Ascending aorta (tissue), 2 donors: Measurements from ENCODE around the gene ZBBX. TPM values are rescaled to one million over a fixed set of nuclear protein-coding genes. Genes with fewer than 3 reads are reported as not detected.
"Not testable (repeated sequence)": the region's sequence is repeated elsewhere in the genome, so short reads cannot be mapped to it uniquely, and the experiment has no call there.

Source experiments
- DNase-seq, 2 donors: peaks; one replicate each; pipeline ENCODE4 v3.0.0-alpha.2; 2019; ENCODE audit warnings: low spot score in 2 of 2
- H3K27ac ChIP-seq, 2 donors: fragments of 200-600 bp; sonication (generic); one replicate each; pipeline ENCODE4 v1.5.1; 2016 to 2017; ENCODE audit warnings: mild to moderate bottlenecking in 1 of 2
- H3K27me3 ChIP-seq: fragments of 200-600 bp; sonication (generic); one replicate; pipeline ENCODE4 v1.5.1; 2017
- H3K36me3 ChIP-seq, 2 donors: fragments of 200-600 bp; sonication (generic); one replicate each; pipeline ENCODE4 v1.5.1; 2016
- H3K4me1 ChIP-seq, 2 donors: fragments of 200-600 bp; sonication (generic); one replicate each; pipeline ENCODE4 v1.5.1; 2016 to 2017; ENCODE audit warnings: mild to moderate bottlenecking in 1 of 2
- H3K4me3 ChIP-seq, 2 donors: fragments of 200-600 bp; sonication (generic); one replicate each; pipeline ENCODE4 v1.5.1; 2016 to 2017; ENCODE audit warnings: mild to moderate bottlenecking in 1 of 2
- H3K9me3 ChIP-seq, 2 donors: fragments of 200-600 bp; sonication (generic); one replicate each; pipeline ENCODE4 v1.5.1; 2016
- CTCF ChIP-seq, 3 experiments: fragments of 200-600 bp in 2 of 3; fragments of 450-650 bp in 1 of 3; sonication (generic) in 2 of 3; IDR thresholded peaks; one replicate each; pipeline ENCODE4 v1.5.1; 2016 to 2019; ENCODE audit warnings: antibody characterized with exemption in 3 of 3, mild to moderate bottlenecking in 1 of 3, moderate library complexity in 1 of 3
- intact Hi-C: fragments of 100-400 bp; cut with DNase I; formaldehyde crosslinking; loops from one replicate; pipeline ENCODE4 v1.15.1; 2023
- total RNA-seq: library from RNA; depleted of rRNA; stranded (reverse); fragments of >200 nt; gene quantifications from one replicate; pipeline ENCODE4 v1.1.0, GENCODE V29; 2016

The ZBBX gene
- not detected for total RNA-seq

DNA sequence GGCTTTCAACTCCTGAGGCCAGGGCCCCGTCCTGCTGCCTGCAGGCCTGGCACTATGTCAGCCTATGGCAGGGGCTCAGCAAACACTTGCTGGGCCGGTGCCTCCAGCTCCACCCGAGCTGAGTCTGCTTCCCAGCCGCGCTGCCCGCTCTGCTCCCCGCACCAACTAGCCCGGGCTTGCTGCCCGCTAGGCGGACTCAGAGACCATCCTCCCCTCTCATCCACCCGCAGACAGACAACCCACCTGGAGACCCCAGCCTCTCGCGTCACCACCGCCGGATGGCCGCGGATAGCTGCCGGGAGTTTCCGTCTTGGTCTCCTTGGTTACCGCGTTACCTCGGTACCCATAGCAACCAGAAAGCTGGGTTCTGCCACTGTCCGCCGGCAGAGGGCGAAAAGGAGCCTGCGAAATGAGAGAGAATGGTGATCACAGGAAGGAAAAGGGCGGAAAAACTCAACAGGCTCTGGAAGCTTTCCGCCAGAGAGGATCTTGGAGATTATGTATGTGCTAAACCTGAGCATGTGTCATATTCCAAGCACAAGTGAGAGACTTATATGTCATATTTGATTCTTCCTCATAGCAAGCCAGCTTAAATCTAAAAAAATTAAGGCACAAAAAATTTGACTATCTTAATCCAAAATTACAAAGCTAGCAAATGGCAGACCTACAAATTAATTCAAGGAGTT is at the start of gene ZBBX:
Gene ZBBX, minus strand, starts transcription at position 294 of the 686 bp plus-strand sequence. CDS start 7,396 bp downstream, outside the sequence.
- H3K4me3 ChIP-seq = peak within 1 kb of the TSS; percentile 44 to 53

GRCh38 chr3:167426962-167427361 is 46.9 kb upstream of the ZBBX start:
- not testable (repeated sequence) for DNase-seq, H3K27ac ChIP-seq, H3K4me3 ChIP-seq

More for the DNA sequence above, at the start of gene ZBBX:
- intact Hi-C loops = no loop called here
- DNase-seq = peak; percentile 51 to 82
- no peaks in the 10 kb centered on the region for H3K9me3 ChIP-seq
- H3K4me1 ChIP-seq = peaks cover 0 to 3% of the 10 kb centered on the region in 2 donors
- no peak within 1 kb of the TSS for H3K27ac ChIP-seq
- H3K27me3 ChIP-seq = no peaks in the 10 kb centered on the region
- peak; percentile 48 to 72 (median 67) for TF ChIP-seq CTCF (IDR thresholded peaks at IDR 0.05)
- no peaks in the 10 kb centered on the region for H3K36me3 ChIP-seq

GRCh38 chr3:167422396-167422795 is 42.3 kb upstream of the ZBBX start:
- intact Hi-C loops = not testable (repeated sequence)

More at GRCh38 chr3:167426962-167427361, 46.9 kb upstream of the ZBBX start:
- H3K9me3 ChIP-seq, H3K36me3 ChIP-seq, H3K4me1 ChIP-seq, intact Hi-C loops, H3K27me3 ChIP-seq: not testable (repeated sequence)

GRCh38 chr3:167409611-167410010 is 29.5 kb upstream of the ZBBX start:
- H3K27me3 ChIP-seq = no peaks in the 10 kb centered on the region
- intact Hi-C loops = no loop called here

More at GRCh38 chr3:167422396-167422795, 42.3 kb upstream of the ZBBX start:
- not testable (repeated sequence) for DNase-seq, H3K9me3 ChIP-seq, H3K4me1 ChIP-seq, H3K36me3 ChIP-seq, H3K4me3 ChIP-seq, H3K27me3 ChIP-seq, H3K27ac ChIP-seq

GRCh38 chr3:167406876-167407492 is 26.9 kb upstream of the ZBBX start:
- no peak overlapping the region for H3K27ac ChIP-seq
- H3K4me3 ChIP-seq = no peak overlapping the region
- intact Hi-C loops = no loop called here
- no peaks in the 10 kb centered on the region for H3K9me3 ChIP-seq
- TF ChIP-seq CTCF (IDR thresholded peaks at IDR 0.05) = peak in 1 of 3 experiments; percentile 13
- no peaks in the 10 kb centered on the region for H3K4me1 ChIP-seq
- no peak for DNase-seq
- H3K27me3 ChIP-seq = no peaks in the 10 kb centered on the region
- no peaks in the 10 kb centered on the region for H3K36me3 ChIP-seq

More at GRCh38 chr3:167409611-167410010, 29.5 kb upstream of the ZBBX start:
- Histone ChIP-seq H3K27ac (no peak overlapping the region), H3K4me3 (no peak overlapping the region), H3K36me3 (no peaks in the 10 kb centered on the region), H3K9me3 (no peaks in the 10 kb centered on the region), H3K4me1 (no peaks in the 10 kb centered on the region)
- TF ChIP-seq CTCF (IDR thresholded peaks at IDR 0.05) = no peak
- no peak for DNase-seq

GRCh38 chr3:167397826-167398225 is 17.7 kb upstream of the ZBBX start:
- H3K4me3 ChIP-seq = no peak overlapping the region
- intact Hi-C loops = no loop called here
- no peaks in the 10 kb centered on the region for H3K27me3 ChIP-seq
- H3K4me1 ChIP-seq = no peaks in the 10 kb centered on the region
- H3K36me3 ChIP-seq = no peaks in the 10 kb centered on the region
- H3K9me3 ChIP-seq = no peaks in the 10 kb centered on the region
- DNase-seq = no peak
- no peak overlapping the region for H3K27ac ChIP-seq
- TF ChIP-seq CTCF (IDR thresholded peaks at IDR 0.05) = no peak
